IPS DF 6.9 (cell line): ENCODE results near the gene HELT.

Experiments
- DNase-seq: peaks from one replicate; pipeline ENCODE4 v3.0.0-alpha.2; 2013; ENCODE audit warnings: low read depth, low spot score
- H3K27ac ChIP-seq: one replicate; pipeline ENCODE4 v1.5.1; 2013; ENCODE audit warnings: low read length, control low read depth
- H3K27me3 ChIP-seq: 2 replicates; pipeline ENCODE4 v1.6.1; 2013; ENCODE audit warnings: mild to moderate bottlenecking, low read length; ENCODE audit not compliant: control insufficient read depth, insufficient read depth
- H3K36me3 ChIP-seq: 2 replicates; pipeline ENCODE4 v1.6.1; 2013; ENCODE audit warnings: low read length; ENCODE audit not compliant: control insufficient read depth, insufficient read depth
- H3K4me1 ChIP-seq: 2 replicates; pipeline ENCODE4 v1.6.1; 2013; ENCODE audit warnings: low read length; ENCODE audit not compliant: control insufficient read depth, insufficient read depth
- H3K4me3 ChIP-seq: 2 replicates; pipeline ENCODE4 v1.5.1; 2013; ENCODE audit warnings: mild to moderate bottlenecking, low read length
- H3K9me3 ChIP-seq: 2 replicates; pipeline ENCODE4 v1.6.1; 2013; ENCODE audit warnings: low read length, inconsistent platforms; ENCODE audit not compliant: control insufficient read depth, insufficient read depth
- WGBS: extraction: QIAGEN DNeasy Blood & Tissue Kit; methylation state at CpG from one replicate; pipeline ENCODE4 v1.1.7; 2013; ENCODE audit warnings: mixed read lengths, missing lambda C conversion rate; ENCODE audit not compliant: insufficient read length, insufficient coverage; 5-methylcytosine and 5-hydroxymethylcytosine counted together

Gene HELT

GRCh38 chr4:185019456-185020292 lies 1.4 kb downstream of the HELT start:
- no CpG with 5 or more reads among the region's 57 CpGs for WGBS
- Histone ChIP-seq H3K27ac (no peak overlapping the region), H3K9me3 (no peaks in the 10 kb centered on the region), H3K4me3 (peak overlapping the region; percentile 1; the same call in 1 of the 2 replicates), H3K27me3 (peaks cover 98% of the 10 kb centered on the region), H3K4me1 (peaks cover 9% of the 10 kb centered on the region), H3K36me3 (no peaks in the 10 kb centered on the region)
- no peak for DNase-seq

- Histone ChIP-seq H3K27ac (no peak overlapping the region), H3K9me3 (no peaks in the 10 kb centered on the region), H3K4me3 (peak overlapping the region; percentile 6; the same call in 1 of the 2 replicates), H3K36me3 (no peaks in the 10 kb centered on the region), H3K27me3 (peaks cover 98% of the 10 kb centered on the region), H3K4me1 (peaks cover 9% of the 10 kb centered on the region)
- WGBS = no CpG with 5 or more reads among the region's 48 CpGs
- DNase-seq = no peak
These were observed 2.1 kb downstream of the HELT start for GRCh38 chr4:185020293-185020808.

DNA sequence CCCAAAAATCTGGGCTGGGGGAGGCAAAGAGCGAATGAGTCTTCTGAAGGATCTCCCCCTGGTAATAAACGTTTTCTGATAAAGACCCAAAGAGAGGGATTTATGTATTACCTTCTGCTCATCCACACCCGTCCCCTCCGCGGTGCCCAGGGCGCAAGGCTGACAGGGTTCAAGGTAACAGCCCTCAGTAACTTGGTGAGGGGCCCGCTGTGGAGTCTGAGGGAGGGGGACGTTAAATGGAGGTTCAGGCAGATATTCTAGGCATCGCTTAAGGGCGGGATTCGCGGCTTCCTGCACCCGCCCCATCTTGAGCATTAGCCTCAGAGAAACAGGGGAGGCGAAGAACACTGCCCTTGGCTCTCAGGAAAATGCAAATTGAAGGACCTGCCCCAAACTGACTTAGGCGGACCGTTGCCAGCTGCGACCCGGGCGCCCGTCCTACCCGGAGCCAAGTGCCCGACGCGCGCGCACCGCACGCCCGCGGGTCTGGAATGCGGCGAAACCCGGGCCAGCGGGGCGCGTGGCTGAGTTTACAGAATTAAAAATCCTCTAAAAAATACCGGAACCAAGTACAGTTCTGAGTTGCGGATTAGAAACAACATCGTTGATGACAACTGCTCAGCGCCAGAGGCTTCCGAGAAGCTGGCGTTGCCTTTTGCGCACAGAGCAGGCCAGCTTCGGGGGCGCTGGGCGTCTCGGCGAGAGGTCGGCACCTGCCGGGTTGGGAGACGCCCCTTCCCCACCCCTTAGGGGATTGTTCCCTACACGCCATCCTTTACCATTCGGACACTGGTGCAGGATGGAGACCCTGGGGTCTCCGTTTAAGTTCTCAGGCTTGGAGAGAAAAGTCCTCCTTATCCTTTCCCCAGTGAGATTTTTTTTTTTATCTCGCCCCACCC lies 2.8 kb downstream of the HELT start:
- Histone ChIP-seq H3K27me3 (peaks cover 94% of the 10 kb centered on the region), H3K27ac (no peak overlapping the region), H3K4me1 (peaks cover 9% of the 10 kb centered on the region), H3K9me3 (no peaks in the 10 kb centered on the region), H3K4me3 (no peak overlapping the region), H3K36me3 (no peaks in the 10 kb centered on the region)
- DNase-seq = no peak
- no CpG with 5 or more reads among the region's 55 CpGs for WGBS

- no peak overlapping the region for H3K27ac ChIP-seq
- peaks cover 72% of the 10 kb centered on the region for H3K27me3 ChIP-seq
- H3K9me3 ChIP-seq = no peaks in the 10 kb centered on the region
- H3K36me3 ChIP-seq = no peaks in the 10 kb centered on the region
- peaks cover 5% of the 10 kb centered on the region for H3K4me1 ChIP-seq
- WGBS = no CpG with 5 or more reads among the region's 9 CpGs
- DNase-seq = no peak
- no peak overlapping the region for H3K4me3 ChIP-seq
These were observed 5.2 kb downstream of the HELT start for GRCh38 chr4:185023471-185023870.

GRCh38 chr4:185028625-185029024 lies 10.3 kb downstream of the HELT start:
- peaks cover 24% of the 10 kb centered on the region for H3K27me3 ChIP-seq
- no CpG with 5 or more reads among the region's 8 CpGs for WGBS

DNA sequence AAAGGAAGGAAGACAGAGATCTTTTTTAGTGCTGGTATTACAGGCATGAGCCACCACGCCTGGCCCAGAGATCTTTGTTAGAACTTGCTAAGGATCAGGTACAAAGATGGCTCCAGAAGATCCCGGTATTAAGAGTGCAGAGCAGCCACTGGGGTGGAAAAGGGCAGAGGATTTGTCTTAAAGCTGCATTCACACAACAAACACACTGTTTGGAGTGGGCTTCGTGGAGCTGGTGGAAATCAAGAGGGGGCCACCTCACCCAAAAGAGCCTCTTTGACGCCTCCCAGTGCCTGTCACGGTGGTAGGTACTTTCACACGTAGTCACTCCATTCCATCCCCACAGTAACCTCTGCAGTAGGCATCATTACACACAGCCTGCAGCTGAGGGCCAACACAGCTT lies 13.3 kb downstream of the HELT start:
- H3K4me3 ChIP-seq = no peak overlapping the region
- H3K4me1 ChIP-seq = no peaks in the 10 kb centered on the region
- no peaks in the 10 kb centered on the region for H3K9me3 ChIP-seq
- H3K27me3 ChIP-seq = peaks cover 4% of the 10 kb centered on the region
- no peaks in the 10 kb centered on the region for H3K36me3 ChIP-seq
- no CpG with 5 or more reads among the region's 6 CpGs for WGBS
- DNase-seq = no peak
- H3K27ac ChIP-seq = no peak overlapping the region

More at GRCh38 chr4:185028625-185029024, 10.3 kb downstream of the HELT start:
- no peaks in the 10 kb centered on the region for H3K9me3 ChIP-seq
- no peaks in the 10 kb centered on the region for H3K36me3 ChIP-seq
- no peaks in the 10 kb centered on the region for H3K4me1 ChIP-seq
- DNase-seq = no peak
- H3K4me3 ChIP-seq = no peak overlapping the region
- H3K27ac ChIP-seq = no peak overlapping the region

GRCh38 chr4:185033072-185033471 lies 14.8 kb downstream of the HELT start:
- DNase-seq = no peak
- Histone ChIP-seq H3K27me3 (peaks cover 4% of the 10 kb centered on the region), H3K9me3 (no peaks in the 10 kb centered on the region), H3K4me3 (no peak overlapping the region), H3K27ac (no peak overlapping the region), H3K4me1 (no peaks in the 10 kb centered on the region), H3K36me3 (no peaks in the 10 kb centered on the region)
- WGBS = no CpG with 5 or more reads among the region's 9 CpGs

DNA sequence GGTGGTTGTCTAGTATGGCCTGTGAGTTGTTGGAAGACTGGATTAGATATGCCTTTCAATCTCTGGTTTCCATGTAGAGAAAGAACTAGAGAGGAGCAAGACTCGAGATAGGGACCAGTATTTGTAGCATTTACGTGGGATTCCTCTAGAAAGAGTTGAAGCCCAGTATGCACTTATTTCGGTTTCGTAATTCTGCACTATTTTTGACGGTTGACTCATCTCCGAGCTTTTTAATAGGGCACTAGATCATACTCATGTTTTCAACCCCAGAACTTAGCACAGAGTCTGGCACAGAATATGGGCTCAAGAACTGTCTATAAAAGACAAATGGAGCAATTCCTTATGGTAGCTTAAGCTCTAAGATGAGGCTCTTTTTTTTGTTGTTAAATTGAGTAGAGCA lies 15.7 kb downstream of the HELT start:
- Histone ChIP-seq H3K4me3 (no peak overlapping the region), H3K9me3 (no peaks in the 10 kb centered on the region), H3K4me1 (no peaks in the 10 kb centered on the region), H3K36me3 (no peaks in the 10 kb centered on the region), H3K27me3 (no peaks in the 10 kb centered on the region; the same call in 1 of the 2 replicates), H3K27ac (no peak overlapping the region)
- no peak for DNase-seq
- WGBS = no CpG with 5 or more reads among the region's 6 CpGs

DNA sequence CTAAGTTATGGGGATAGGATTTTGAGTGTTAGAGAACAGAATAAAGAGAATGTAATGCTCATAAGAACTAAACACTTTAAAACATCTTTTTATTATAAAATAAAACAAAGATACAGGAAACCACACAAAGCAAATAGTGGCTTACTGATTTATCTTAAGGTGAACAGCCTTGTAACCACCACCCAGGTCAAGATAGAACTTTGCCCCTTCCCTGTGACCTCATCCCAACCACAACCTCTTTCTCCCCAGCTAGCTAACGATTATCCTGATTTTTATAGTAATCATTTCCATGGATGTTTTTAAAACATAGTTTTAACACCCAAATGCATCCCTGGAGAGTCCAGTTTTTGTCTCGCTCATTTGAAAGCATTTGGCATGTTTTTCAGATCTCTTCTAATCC lies 17.0 kb downstream of the HELT start:
- Histone ChIP-seq H3K36me3 (no peaks in the 10 kb centered on the region), H3K9me3 (no peaks in the 10 kb centered on the region)
- WGBS = no CpG with 5 or more reads among the region's 2 CpGs

DNA sequence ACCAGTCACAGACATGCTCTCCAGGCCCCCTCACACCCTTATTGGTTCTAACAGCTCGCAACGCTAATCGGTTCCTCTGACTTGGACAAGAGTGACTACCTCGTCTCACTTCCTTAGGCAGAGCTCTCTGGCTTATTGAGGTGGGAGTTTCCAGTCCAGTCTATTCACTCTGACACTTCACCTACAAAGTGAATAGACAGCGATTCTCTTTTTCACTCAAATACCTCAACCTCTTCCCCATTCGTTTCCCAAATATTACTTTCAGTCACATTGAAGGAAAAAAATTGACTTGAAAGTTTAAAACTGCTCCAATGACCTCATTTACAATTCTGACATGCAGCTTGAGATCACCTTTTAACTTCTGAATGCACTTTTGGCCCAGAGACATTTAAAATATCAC lies 17.7 kb downstream of the HELT start:
- Histone ChIP-seq H3K36me3 (no peaks in the 10 kb centered on the region), H3K27me3 (no peaks in the 10 kb centered on the region), H3K9me3 (no peaks in the 10 kb centered on the region), H3K4me3 (no peak overlapping the region), H3K4me1 (peaks cover 4% of the 10 kb centered on the region; the same call in 1 of the 2 replicates), H3K27ac (no peak overlapping the region)
- DNase-seq = no peak
- WGBS = 100% methylated on average over 2 of the region's 6 CpGs

More for the DNA sequence above, 17.0 kb downstream of the HELT start:
- Histone ChIP-seq H3K27me3 (no peaks in the 10 kb centered on the region), H3K4me3 (no peak overlapping the region), H3K27ac (no peak overlapping the region), H3K4me1 (0 out of 2 replicates have a peak, but pooled peaks cover 1% of the 10 kb centered on the region)
- DNase-seq = no peak
